ENCODE measurements around the gene SPHK2.
A peak's percentile ranks its signal among the peaks of the same experiment; 100 is the strongest.

Gene SPHK2

GRCh38 chr19:48606463-48607358, 12.6 kb upstream of the SPHK2 start, which contains the start of gene SPACA4:
Gene SPACA4 (plus strand): TSS chr19:48606742. CDS start chr19:48606979, 237 bp downstream.
- no peak for DNase-seq (ENCODE audit: low read depth)

GRCh38 chr19:48607359-48607755, 11.9 kb upstream of the SPHK2 start:
- no peak for DNase-seq (ENCODE audit: low read depth)

- no peak for DNase-seq (ENCODE audit: low read depth)
Observed at GRCh38 chr19:48608798-48609263, 10.5 kb upstream of the SPHK2 start.

- no peak for DNase-seq (ENCODE audit: low read depth)
Observed at GRCh38 chr19:48609571-48610108, 9.7 kb upstream of the SPHK2 start.

- no peak for DNase-seq (ENCODE audit: low read depth)
Observed at GRCh38 chr19:48611872-48612271, 7.4 kb upstream of the SPHK2 start.

- DNase-seq (ENCODE audit: low read depth), result no peak
Observed at GRCh38 chr19:48613024-48613851, 6.1 kb upstream of the SPHK2 start.

- no peak for DNase-seq (ENCODE audit: low read depth)
Observed at GRCh38 chr19:48613852-48614435, 5.4 kb upstream of the SPHK2 start.

- no peak for DNase-seq (ENCODE audit: low read depth)
Observed at GRCh38 chr19:48614436-48615230, 4.7 kb upstream of the SPHK2 start, which contains the start of gene FAM83E. Gene FAM83E (minus strand): TSS chr19:48615076. CDS start chr19:48613372, 1,704 bp downstream.

- no peak for DNase-seq (ENCODE audit: low read depth)
Observed at GRCh38 chr19:48615231-48616040, 3.9 kb upstream of the SPHK2 start.

GRCh38 chr19:48616041-48616436, 3.3 kb upstream of the SPHK2 start:
- no peak for DNase-seq (ENCODE audit: low read depth)

GRCh38 chr19:48616491-48617056, 2.7 kb upstream of the SPHK2 start:
- DNase-seq (ENCODE audit: low read depth), result no peak

GRCh38 chr19:48617146-48617937, 2.0 kb upstream of the SPHK2 start:
- no peak for DNase-seq (ENCODE audit: low read depth)

GRCh38 chr19:48618278-48618915, 909 bp upstream of the SPHK2 start:
- no peak for DNase-seq (ENCODE audit: low read depth)

- no peak for DNase-seq (ENCODE audit: low read depth)
Observed at GRCh38 chr19:48619692-48620585, 633 bp downstream of the SPHK2 start.

- DNase-seq (ENCODE audit: low read depth), result no peak
Observed at GRCh38 chr19:48623556-48624066, 4.3 kb downstream of the SPHK2 start.

- DNase-seq (ENCODE audit: low read depth), result peak; percentile 98
Observed at GRCh38 chr19:48624067-48624594, 4.8 kb downstream of the SPHK2 start.

All from stimulated activated CD8-positive, alpha-beta memory T cell treated with anti-CD3 and anti-CD28 coated beads, Interleukin-4, amount 100 ng/mL, for 24 hours (primary cell).